GM18868 (cell line): ENCODE data around the gene TSSK1B.
"Not testable (repeated sequence)": the region's sequence is repeated elsewhere in the genome, so short reads cannot be mapped to it uniquely, and the experiment has no call there.

Source experiments
- ATAC-seq: cut with Tn5 transposase; IDR thresholded peaks from one replicate; pipeline ENCODE4 v1.9.1; 2021; ENCODE audit warnings: mild to moderate bottlenecking, moderate library complexity; ENCODE audit not compliant: unreplicated experiment

Gene TSSK1B

DNA sequence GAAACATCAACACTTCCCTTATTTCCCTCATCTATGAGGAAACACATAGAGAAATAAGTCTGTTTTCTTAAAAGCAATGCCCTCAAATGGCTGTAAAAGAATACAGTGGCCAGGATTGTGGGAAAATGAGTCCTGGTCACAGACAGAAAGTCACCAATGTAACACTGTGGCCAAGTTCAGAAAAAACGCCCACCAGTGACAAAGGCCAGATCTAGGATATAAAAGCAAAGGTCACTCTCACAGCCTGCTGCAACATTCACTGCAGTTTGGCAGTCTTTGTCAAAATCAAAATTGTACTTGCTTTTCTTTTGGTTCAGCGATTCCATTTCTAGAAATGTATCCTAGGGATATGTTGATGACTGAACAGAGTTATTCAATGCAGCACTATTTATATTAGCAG is 30.5 kb downstream of the TSSK1B start:
- no peak for ATAC-seq

DNA sequence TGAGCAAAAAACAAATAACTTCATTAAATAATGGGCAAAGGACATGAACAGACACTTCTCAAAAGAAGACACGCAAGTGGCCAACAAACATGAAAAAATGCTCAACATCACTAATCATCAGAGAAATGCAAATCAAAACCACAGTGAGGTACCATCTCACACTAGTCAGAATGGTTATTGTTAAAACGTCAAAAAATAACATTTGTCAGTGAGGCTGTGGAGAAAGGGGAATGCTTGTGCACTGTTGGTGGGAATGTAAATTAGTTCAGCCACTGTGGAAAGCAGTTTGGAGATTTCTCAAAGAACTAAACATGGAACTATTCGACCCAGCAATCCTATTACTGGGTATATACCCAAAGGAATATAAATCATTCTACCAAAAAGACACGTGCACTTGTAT is 36.8 kb downstream of the TSSK1B start:
- not testable (repeated sequence) for ATAC-seq

DNA sequence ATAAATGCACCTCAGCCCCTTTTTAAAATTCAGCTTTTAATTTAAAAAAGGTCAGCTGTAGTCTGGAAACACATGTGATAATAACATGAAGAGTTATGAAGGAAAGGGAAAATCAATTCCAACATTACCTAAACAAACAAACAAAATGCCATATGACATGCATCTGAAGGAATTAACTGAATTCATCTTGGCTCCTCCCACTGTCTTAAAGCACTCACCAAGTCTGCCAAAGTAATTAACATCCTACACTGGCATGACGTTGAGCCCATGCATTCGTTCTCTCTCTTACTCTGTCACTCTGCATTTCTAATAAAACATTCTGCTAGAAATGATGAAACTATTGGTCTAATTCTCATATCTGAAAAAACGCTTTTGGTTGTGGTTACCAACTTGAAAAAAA is 37.7 kb downstream of the TSSK1B start:
- no peak for ATAC-seq

DNA sequence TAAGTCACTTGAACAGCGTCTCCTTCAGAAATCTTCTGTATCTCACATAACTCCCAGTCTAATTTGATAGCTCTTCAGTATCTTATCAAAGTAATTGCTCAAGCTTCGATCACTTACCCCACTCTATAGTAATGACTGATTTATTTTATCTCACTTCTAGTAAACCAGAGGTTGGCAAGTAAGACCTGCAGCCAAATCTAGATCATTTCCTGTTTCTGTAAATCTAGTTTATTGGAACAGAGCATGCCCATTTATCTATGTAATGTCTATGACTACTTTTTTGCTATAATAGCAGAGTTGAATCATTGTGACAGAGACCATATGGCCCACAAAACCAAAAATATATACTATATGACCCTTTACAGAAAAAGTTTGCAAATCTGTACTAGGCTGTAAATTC is 40.1 kb downstream of the TSSK1B start:
- ATAC-seq = no peak

DNA sequence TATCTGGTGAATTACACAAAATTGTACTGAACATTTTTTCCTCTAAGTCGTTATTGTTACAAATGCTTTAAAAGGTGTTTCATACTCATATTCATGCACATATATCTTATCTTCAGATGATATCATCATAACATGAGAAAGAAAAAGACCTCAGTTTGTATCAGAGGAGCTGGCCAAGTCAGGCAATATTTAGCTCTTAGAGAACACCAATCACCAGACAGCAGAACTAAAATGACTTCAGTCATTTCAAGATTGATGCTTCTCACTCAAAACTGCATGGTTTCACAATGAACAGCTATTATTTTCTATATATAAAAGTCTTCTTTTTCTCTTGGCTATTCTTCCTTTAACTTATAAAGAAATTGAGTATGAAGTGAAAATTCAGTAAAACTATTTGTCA is 44.6 kb downstream of the TSSK1B start:
- ATAC-seq = no peak

DNA sequence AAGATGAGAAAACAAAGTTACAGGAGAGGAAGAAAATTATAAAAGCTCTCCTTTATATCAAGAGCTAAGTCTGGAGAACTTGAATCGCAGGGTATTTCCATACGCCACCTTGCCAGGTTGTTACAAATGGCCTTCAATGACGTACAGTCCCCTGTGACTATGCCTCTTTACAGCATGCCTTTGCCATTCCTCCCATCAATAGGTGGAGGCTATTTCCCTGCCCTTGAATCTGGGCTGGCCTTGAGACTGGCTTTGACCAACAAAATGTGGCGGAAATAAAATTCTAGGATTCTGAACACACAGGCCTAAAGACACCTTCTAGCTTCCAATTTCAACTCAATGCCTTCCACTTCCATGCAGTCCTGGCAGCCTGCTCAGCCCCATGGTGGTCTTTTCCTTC is 45.7 kb downstream of the TSSK1B start:
- ATAC-seq = no peak

DNA sequence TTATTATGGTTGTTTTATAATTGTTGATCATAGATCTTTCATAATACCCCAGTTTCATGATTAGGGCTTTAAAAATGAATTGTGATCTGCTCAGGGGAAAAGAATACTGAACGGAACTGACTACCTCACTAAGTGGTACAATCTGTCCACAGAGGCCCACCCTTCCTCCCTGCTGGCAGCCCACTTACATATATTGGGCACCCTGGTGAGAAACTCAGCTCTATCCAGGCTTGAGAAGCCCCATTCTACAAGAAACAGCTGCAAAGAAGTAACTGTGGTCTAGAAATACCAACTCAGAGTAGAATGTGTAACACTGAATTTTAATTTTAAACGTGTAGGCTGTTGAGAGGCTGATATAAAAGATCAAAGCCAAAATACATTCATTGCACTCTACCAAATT is 46.9 kb downstream of the TSSK1B start:
- ATAC-seq = no peak

DNA sequence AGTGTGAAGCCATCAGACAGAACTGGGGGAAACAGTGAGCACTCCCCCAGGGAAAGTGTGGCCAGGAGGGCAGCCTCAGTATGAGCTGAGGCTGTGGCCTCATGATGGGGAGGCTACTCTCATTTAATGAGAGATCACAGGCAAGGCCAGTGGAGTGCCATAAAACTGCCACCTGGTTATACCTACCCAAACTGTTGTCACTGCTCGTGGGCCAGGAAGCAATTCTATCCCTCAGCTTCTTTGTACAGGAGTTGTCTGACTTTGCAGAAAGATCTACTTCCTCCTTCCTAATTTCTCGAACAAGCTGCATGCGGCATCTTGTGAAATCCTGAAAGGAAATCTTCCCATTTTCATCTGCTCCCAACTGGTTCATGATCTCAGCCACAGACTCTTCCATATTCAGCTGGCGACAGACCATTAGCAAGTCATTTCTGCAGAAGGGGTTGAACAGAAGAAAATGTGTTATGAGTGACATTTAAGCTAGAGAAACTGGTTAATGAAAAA is 50.0 kb downstream of the TSSK1B start:
- ATAC-seq = no peak

DNA sequence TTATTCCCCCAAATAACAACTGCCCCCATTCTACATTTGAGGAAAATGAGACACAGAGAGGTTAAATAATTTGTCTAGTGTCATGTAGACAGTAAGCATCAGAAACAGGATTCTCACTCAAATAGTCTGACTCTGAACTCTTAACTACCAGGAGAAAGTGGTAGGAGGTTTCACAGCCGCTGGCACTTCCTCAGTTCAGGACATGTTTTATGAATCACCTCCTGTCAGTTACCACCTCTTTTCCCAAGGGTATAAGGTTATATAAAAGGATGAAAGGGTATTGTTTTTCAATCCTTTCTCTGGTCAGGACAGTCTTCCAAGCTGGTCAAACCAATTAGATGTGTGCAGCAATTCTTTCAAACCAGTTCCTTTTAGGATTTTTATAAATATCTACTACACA is 52.1 kb downstream of the TSSK1B start:
- ATAC-seq = no peak
